ENCODE results near the gene DNPEP. TPM values are rescaled to one million over a fixed set of nuclear protein-coding genes. Genes with fewer than 3 reads are reported as not detected.

The DNPEP gene
- total RNA-seq, 4 donors from 2014 or later: 37.8 to 76.9 (median 59.2) TPM

GRCh38 chr2:219404954-219405353 lies 17.2 kb upstream of the DNPEP start:
- Histone ChIP-seq H3K4me1 (peaks cover 5 to 79% (median 13%) of the 10 kb centered on the region in 3 donors), H3K27me3 (no peaks in the 10 kb centered on the region), H3K9me3 (no peaks in the 10 kb centered on the region), H3K27ac (peak overlapping the region; percentile 91 to 95 (median 92)), H3K4me3 (peak overlapping the region in 1 of 2 donors; percentile 2), H3K36me3 (no peaks in the 10 kb centered on the region)
- TF ChIP-seq POLR2AphosphoS5 (IDR thresholded peaks at IDR 0.05) (no peak), CTCF (IDR thresholded peaks at IDR 0.05) (no peak), POLR2A (IDR thresholded peaks at IDR 0.05) (peak; percentile 10 to 12)
- ATAC-seq: peak; percentile 45
- WGBS, 2 donors (ENCODE audit: low coverage in 1 of 2): no CpG with 5 or more reads among the region's 7 CpGs

- no peaks in the 10 kb centered on the region for H3K27me3 ChIP-seq
- H3K4me1 ChIP-seq: peaks cover 5 to 76% (median 13%) of the 10 kb centered on the region in 3 donors
- peak overlapping the region in 1 of 2 donors; percentile 2 for H3K4me3 ChIP-seq
- no peaks in the 10 kb centered on the region for H3K36me3 ChIP-seq
- TF ChIP-seq POLR2A (IDR thresholded peaks at IDR 0.05) (no peak), EP300 (IDR thresholded peaks at IDR 0.05) (no peak), POLR2AphosphoS5 (IDR thresholded peaks at IDR 0.05) (peak; percentile 73), CTCF (IDR thresholded peaks at IDR 0.05) (peak in 1 of 4 experiments; percentile 29)
- ATAC-seq: peak; percentile 11
- H3K9me3 ChIP-seq: no peaks in the 10 kb centered on the region
- 43 to 50% methylated on average over 7 of the region's 10 CpGs for WGBS, 2 donors (ENCODE audit: low coverage in 1 of 2)
- peak overlapping the region; percentile 91 to 95 (median 92) for H3K27ac ChIP-seq
Measured at GRCh38 chr2:219404291-219404910, 16.7 kb upstream of the DNPEP start.

DNA sequence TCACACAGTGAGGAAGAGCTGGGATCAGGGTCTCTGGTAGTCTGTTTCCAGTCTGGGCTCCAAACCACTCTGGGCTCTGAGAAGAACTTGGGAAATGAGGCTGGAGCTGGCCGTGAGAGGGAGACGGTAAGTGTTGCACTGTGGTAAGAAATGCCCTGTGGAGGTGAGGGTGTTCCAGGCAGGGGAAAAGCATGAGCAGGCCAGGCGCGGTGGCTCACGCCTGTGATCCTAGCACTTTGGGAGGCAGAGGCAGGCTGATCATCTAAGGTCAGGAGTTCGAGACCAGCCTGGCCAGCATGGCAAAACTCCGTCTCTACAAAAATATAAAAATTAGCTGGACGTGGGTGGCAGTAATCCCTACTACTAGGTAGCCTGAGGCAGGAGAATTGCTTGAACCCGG lies 16.1 kb upstream of the DNPEP start:
- peaks cover 5 to 76% (median 16%) of the 10 kb centered on the region in 3 donors for H3K4me1 ChIP-seq
- WGBS, 2 donors (ENCODE audit: low coverage in 1 of 2): 76 to 88% methylated on average over 1 to 6 of the region's 9 CpGs

GRCh38 chr2:219402665-219403515 lies 15.2 kb upstream of the DNPEP start:
- ATAC-seq: peak; percentile 40
- TF ChIP-seq POLR2AphosphoS5 (IDR thresholded peaks at IDR 0.05) (peak; percentile 50), CTCF (IDR thresholded peaks at IDR 0.05) (peak; percentile 87 to 93 (median 90)), POLR2A (IDR thresholded peaks at IDR 0.05) (no peak)
- Histone ChIP-seq H3K27me3 (no peaks in the 10 kb centered on the region), H3K27ac (peak overlapping the region; percentile 91 to 95 (median 92)), H3K36me3 (no peaks in the 10 kb centered on the region), H3K4me3 (no peak overlapping the region), H3K9me3 (no peaks in the 10 kb centered on the region), H3K4me1 (peaks cover 3 to 76% (median 19%) of the 10 kb centered on the region in 3 donors)
- 17 to 26% methylated on average over 11 to 15 of the region's 15 CpGs for WGBS, 2 donors (ENCODE audit: low coverage in 1 of 2)

More for the DNA sequence above, 16.1 kb upstream of the DNPEP start:
- ATAC-seq: no peak
- Histone ChIP-seq H3K36me3 (no peaks in the 10 kb centered on the region), H3K27ac (peak overlapping the region; percentile 91 to 95 (median 92)), H3K27me3 (no peaks in the 10 kb centered on the region), H3K9me3 (no peaks in the 10 kb centered on the region), H3K4me3 (no peak overlapping the region)
- TF ChIP-seq POLR2A (IDR thresholded peaks at IDR 0.05): no peak

DNA sequence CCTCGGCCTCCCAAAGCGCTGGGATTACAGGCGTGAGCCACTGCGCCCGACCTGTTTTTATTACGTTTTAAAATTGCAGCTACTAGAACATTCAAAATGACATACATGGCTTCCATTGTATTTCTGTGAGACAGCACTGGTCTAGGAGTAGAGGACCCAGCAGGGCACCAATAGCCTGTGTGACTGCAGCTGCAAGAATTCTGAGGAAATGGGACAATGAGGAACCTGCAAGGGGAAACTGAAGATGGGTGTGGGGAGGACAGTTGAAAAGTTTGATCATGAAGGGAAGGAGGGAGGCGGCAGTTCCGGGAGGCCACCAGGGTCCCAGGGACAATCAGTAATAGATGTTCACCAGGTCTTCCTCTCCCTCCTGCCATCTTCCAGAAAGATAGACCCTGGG lies 13.9 kb upstream of the DNPEP start:
- Histone ChIP-seq H3K27me3 (no peaks in the 10 kb centered on the region), H3K9me3 (no peaks in the 10 kb centered on the region), H3K4me3 (no peak overlapping the region), H3K27ac (no peak overlapping the region), H3K36me3 (no peaks in the 10 kb centered on the region), H3K4me1 (peaks cover 0 to 66% (median 19%) of the 10 kb centered on the region in 3 donors)
- 80 to 89% methylated on average over 5 to 7 of the region's 8 CpGs for WGBS, 2 donors (ENCODE audit: low coverage in 1 of 2)
- no peak for ATAC-seq
- TF ChIP-seq EP300 (IDR thresholded peaks at IDR 0.05) (no peak), CTCF (IDR thresholded peaks at IDR 0.05) (no peak), POLR2AphosphoS5 (IDR thresholded peaks at IDR 0.05) (no peak), POLR2A (IDR thresholded peaks at IDR 0.05) (no peak)
